GM21529 (cell line): ENCODE results near the gene TRPC4AP.

Source experiments
- ATAC-seq: cut with Tn5 transposase; IDR thresholded peaks from one replicate; pipeline ENCODE4 v1.9.1; 2021; ENCODE audit not compliant: unreplicated experiment

TRPC4AP gene

DNA sequence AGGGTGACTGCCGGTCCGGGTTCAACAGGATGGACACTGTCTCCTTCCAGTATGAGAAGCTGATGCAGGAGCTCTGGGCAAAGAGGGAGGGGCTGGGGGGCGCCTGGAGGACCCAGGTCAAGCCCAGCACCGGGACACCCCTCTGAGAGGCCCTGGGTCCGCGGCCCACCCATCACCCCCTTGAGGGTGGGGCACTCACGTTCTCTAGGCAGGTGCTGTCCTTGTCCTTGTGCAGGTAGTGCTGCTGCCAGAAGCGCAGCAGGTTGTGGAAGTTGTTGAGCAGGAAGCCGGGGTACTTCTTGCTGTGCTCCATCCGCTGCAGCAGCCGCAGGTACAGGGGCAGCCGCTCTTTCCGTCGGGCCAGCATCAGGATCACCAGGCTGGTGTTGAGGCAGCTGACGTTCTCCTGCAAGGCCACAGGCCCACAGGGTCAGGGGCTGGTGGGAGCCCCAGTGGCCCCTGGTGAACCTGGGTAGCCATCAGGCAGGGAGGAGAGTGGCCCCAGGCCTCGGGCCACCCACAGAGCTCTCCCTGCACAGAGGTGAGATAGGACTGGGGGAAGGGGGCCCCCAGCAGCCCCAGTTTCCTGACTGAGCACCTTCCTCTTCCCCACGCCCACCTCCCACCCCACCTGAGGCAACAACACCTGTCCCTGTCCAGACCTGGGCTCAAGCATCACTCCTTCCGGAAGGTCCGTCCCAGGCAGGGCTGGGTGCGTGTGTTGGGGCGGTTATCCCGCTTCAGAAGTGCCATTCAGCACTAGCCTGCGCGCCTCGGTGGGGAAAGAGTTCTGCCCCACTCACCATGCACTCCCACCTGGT, 89.2 kb downstream of the TRPC4AP start:
- ATAC-seq: no peak

DNA sequence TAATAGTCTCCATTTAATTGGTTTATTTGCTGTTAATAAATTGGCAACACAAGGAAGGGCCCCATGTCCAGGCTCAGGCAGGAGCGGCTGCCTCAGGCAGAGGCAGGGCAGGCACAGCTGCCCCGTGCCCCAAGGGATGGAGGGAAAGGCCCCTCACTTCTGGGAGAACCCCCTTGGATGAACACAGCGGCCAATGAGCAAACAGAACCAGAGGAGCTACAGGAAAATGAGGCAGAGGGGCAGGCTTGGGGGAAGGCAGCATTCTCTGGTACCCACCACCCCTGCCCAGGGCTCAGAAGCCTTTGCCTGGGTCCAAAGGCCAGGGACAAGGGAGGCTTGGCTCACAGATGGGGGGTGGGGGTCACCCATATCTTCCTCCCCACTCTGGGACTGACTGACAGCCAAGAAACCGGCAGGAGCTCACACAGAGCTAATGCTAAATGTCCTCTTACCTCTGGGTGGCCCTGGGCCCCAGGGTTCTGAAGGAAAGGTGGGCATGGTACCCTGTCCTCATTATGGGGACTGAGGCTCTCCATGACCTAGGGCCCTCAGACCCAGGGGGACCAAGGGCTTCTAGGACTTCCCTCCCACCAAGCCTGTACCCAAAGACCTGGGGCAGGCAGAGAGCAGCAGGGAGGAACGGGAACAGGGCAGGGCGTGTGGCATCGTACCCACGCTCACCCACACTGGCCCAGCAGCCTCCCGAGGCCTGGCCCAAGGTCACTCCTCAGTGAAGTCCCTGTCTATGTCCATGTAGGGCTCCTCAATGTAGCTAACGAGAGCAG, 90.0 kb downstream of the TRPC4AP start:
- ATAC-seq: no peak

- no peak for ATAC-seq
Observed at GRCh38 chr20:35001596-35002362, 90.8 kb downstream of the TRPC4AP start.

- ATAC-seq: no peak
Observed at GRCh38 chr20:35000922-35001595, 91.5 kb downstream of the TRPC4AP start.

DNA sequence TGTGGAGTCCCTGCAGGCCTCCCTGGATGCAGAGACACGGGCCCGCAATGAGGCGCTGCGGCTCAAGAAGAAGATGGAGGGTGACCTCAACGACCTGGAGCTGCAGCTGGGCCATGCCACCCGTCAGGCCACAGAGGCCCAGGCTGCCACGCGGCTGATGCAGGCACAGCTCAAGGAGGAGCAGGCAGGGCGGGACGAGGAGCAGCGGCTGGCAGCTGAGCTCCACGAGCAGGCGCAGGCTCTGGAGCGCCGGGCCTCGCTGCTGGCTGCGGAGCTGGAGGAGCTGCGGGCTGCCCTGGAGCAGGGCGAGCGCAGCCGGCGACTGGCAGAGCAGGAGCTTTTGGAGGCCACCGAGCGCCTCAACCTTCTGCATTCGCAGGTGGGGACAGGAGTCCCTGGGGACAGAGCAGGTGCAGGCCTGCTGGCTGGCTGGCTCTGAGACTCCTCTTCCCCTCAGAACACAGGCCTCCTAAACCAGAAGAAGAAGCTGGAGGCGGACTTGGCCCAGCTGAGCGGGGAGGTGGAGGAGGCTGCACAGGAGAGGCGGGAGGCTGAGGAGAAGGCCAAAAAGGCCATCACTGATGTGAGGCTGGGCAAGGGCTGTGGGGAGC, 92.2 kb downstream of the TRPC4AP start:
- no peak for ATAC-seq

DNA sequence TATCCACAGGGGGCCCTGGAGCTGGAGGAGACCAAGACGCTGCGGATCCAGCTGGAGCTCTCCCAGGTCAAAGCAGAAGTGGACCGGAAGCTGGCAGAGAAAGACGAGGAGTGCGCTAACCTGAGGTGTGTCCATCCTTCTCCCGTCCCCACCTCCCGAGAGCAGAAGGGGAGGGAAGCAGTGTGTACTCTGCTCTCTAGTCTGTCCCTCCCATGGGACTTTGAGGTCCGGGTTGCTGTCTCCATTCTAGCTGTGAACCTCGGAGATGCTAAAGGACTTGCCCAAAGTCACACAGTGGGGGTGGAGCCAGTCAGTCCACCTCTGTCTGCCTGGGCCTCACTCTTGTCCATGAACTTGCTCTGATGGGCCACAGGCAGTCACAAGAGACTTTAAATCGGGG, 92.8 kb downstream of the TRPC4AP start:
- no peak for ATAC-seq

DNA sequence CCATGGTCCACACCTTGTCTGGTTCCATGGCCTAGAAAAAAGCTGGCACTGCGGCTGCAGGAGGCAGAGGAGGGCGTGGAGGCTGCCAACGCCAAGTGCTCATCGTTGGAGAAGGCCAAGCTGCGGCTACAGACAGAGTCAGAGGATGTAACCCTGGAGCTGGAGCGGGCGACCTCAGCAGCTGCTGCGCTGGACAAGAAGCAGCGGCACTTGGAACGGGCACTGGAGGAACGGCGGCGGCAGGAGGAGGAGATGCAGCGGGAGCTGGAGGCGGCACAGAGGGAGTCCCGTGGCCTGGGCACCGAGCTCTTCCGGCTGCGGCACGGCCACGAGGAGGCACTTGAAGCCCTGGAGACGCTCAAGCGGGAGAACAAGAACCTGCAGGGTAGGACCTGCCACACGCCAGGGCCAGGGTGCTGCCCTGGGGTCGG, 93.6 kb downstream of the TRPC4AP start:
- ATAC-seq: no peak

GRCh38 chr20:34998331-34998950, 94.2 kb downstream of the TRPC4AP start:
- ATAC-seq: no peak

DNA sequence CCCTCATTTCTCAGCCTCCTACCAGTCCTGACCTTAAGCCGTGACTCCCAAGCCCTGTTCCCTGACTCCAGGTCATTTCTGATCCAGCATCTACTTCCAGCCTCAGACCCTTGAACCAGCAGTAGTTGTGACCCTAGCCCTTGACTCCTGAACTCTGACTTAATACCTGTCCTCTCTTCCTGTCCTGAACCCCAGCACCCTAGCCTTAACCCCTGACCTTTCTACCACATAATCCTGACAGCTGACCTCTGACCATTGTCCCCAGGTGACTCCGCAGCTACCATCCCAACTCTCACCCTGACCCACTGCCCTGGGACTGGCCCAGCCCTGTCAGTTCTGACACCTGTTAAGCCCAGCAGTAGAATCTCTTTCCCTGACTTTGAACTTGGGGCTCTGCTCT, 94.8 kb downstream of the TRPC4AP start:
- no peak for ATAC-seq

DNA sequence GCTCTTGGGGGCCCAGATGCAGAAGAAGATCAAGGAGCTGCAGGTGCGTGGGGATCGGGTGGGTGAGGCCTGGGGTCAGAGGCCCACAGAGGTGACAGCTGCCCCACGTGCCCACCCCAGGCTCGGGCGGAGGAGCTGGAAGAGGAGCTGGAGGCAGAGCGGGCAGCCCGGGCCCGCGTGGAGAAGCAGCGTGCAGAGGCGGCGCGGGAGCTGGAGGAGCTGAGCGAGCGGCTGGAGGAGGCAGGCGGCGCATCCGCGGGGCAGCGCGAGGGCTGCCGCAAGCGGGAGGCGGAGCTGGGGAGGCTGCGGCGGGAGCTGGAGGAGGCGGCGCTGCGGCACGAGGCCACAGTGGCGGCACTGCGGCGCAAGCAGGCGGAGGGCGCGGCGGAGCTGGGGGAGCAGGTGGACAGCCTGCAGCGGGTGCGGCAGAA, 95.5 kb downstream of the TRPC4AP start:
- ATAC-seq: no peak

DNA sequence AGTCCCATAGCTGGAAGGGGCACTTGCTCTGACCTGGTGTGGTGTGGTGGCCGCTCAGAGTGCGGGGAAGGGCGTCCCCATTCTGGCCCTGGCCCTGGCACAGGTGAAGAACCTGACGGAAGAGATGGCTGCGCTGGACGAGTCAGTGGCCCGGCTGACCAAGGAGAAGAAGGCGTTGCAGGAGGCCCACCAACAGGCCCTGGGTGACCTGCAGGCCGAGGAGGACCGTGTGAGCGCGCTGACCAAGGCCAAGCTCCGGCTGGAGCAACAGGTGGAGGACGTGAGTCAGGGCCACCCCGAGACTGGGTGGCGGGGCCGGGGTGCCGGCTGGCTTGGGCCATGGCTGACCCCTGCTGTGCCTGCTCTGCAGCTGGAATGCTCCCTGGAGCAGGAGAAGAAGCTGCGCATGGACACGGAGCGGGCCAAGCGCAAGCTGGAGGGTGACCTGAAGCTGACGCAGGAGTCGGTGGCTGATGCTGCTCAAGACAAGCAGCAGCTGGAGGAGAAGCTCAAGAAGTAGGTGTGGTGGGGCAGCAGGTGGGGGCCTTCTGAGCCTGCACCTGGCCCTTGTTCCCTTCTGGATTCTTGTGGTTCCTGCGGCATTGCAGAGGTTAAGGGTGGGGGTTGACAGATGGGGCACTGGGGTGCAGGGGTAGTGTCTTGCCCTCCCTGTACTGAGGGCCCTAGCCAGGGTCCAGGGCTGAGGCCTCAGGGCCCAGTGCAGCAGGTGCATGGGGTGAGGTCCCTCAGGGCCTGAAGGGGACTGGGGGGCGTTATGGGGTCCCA, 96.2 kb downstream of the TRPC4AP start:
- no peak for ATAC-seq

DNA sequence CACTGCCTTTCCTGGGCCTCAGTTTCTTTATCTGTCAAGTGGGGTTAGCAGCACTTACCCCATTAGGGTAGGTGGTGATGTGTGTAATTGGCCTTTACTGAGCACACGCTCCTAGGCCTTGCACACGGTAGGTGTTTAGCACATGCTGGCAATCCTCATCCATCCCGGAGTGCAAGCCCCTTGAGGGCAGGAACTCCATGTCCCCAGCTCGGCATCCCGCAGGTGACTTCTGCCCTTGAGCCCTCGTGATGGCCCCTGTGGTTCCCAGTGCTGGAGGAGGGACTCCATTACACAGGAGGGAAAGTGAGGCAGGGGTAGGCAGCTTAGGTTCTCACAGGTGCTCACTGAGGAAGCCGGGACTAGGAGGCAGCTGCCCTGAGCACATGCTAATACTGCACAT, 96.9 kb downstream of the TRPC4AP start:
- ATAC-seq: no peak

GRCh38 chr20:34995192-34995591, 97.4 kb downstream of the TRPC4AP start:
- no peak for ATAC-seq

DNA sequence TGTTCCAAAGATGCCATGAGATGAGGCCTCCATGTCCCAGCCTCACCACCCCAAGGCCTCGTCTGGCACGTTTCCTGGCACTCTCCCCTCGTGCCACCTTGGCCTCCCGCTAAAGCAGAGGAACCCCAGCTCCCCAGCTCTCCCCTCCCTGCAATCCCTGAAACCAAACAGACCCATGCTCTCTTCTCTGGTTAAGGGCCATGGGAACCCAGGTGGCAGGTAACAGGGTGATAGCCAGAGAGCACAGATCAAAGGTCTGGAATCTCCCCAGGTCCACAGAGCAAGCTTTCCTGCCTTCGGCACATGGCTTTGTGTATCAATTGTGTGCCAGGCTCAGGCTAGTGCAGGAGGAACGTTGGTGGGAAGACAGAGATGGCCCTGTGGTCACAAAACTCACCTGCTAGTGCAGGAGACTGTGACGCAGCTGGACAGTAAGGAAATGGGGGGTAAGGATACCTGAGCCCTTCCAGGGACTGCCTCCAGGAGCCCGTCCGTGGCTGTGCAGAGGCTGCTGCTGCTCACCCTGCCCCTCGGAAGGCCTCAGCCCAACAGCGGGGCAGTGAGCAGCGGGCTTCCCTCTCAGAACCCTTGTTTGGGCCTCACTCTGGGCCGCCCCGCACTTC, 98.0 kb downstream of the TRPC4AP start:
- ATAC-seq: no peak

DNA sequence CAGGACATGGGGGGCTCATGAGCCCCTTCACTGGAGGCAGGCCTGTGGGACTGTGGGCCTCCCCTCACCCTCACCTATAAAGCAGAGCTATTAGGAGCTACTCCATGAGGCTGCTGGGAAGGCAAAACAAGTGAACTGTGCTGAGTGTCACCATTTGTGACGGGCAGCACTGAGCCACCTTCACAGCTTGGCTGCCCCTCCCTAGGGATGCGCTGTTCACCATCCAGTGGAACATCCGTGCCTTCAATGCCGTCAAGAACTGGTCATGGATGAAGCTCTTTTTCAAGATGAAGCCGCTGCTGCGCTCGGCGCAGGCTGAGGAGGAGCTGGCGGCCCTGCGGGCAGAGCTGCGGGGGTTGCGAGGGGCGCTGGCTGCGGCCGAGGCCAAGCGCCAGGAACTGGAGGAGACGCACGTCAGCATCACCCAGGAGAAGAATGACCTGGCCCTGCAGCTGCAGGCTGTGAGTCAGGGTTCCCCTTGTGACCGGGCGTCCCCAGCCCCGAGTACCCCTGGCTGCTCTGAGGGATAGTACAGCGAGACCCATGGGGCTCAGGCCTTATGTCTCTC, 98.6 kb downstream of the TRPC4AP start:
- no peak for ATAC-seq

DNA sequence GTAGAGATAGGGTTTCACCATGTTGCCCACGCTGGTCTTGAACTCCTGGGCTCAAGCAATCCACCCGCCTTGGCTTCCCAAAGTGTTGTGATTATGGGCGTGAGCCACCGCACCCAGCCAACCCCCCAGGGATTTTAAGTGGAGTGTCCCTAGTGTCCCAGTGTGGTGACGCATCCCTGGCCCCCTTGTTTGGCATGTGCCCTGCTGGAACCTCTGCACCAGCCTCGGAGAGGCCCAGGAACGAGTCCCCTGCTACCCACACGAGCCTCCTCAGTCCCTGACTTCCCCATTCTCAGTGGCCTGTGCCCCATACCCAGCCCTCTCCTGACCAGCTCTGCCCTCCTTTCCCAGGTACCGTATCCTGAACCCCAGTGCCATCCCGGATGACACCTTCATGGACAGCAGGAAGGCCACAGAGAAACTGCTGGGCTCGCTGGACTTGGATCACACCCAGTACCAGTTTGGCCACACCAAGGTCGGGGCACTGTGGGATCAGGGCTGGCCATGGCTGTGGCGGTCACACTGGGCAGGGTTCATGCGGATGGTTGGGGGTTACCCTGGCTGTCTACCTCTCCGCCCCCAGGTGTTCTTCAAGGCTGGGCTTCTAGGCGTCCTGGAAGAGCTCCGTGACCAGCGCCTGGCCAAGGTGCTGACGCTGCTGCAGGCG, 99.7 kb downstream of the TRPC4AP start:
- no peak for ATAC-seq

DNA sequence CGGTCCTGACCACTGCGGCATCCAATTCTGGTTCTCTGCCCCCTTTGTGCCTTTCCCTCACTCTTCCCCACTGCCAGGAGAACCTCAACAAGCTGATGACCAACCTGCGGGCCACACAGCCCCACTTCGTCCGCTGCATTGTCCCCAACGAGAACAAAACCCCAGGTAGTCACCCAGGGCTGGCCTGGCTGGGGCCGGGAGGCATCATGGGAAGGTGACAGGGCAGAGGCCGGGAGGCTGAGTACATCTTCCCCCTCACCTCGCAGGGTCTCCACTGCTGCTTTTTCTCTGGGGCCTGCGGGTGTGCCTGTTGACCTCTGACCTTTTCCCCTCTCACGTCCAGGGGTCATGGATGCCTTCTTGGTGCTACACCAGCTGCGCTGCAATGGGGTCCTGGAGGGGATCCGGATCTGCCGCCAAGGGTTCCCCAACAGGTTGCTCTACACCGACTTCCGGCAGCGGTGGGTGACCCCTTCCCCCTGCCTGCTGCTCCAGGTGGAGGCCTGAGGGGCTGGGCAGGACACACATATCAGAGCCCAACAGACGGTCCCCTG, 101.9 kb downstream of the TRPC4AP start:
- ATAC-seq: no peak

GRCh38 chr20:34990231-34990630, 102.4 kb downstream of the TRPC4AP start:
- no peak for ATAC-seq
